NCI-H1048 (cell line): ENCODE data around the gene SERPINB11.
"Not testable (repeated sequence)": the region's sequence is repeated elsewhere in the genome, so short reads cannot be mapped to it uniquely, and the experiment has no call there.

ENCODE experiments used
- DNase-seq: peaks from one replicate; lab custom pipeline; 2025; lab: John Stamatoyannopoulos, UW

The SERPINB11 gene

DNA sequence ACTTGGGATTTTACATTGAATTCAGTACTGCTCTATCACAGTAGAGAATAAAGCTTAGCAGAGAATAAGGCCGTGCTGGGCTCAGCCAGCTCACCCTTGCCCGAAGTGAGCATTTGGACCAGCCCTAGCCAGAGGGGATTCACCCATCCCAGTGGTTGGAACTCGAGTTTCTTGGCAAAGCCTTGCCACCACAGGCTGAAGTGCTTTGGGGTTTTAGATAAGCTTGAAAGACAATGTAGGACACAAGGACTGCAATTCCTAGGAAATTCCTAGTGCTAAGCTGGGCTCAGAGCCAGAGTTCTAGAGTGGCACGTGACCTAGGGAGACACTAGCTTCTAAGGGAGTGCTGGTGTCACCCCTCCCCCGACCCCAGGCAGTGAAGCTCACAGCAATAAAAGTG, 28.0 kb downstream of the SERPINB11 start:
- no peak for DNase-seq

DNA sequence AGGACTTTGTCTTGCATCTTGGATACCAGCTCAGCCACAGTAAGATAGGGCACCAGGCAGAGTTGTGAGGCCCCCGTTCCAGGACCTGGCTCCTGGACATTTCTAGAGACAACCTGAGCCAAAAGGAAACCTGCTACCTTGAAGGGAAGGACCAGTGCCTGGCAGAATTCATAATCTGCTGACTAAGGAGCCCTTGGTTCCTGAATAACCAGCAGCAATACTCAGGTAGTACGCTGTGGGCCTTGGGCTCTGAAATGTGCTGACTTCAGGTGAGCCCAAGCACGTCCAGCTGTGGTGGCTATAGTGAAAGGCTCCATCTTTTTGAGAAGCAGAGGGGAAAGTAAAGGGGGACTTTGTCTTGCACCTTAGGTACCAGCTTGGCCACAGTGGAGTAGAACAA, 28.5 kb downstream of the SERPINB11 start:
- DNase-seq, result no peak

DNA sequence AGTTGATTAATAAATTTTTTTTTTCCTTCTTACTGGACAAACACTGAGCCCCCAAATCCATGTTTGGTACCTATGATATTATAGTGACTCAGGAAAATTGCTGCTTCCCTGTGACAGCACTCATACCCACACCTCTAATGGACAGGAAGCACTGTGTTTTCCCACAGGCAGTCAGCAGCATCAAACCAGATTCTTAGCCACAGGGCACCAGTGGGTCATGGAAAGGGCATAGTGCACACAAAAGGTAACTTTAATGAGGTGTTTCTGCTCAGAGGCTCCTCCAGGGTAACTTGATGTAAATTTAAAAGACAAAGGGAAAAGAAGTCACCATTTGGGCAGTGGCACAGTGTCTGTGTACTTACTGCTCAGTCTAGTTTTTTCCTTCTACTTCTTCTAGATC, 34.1 kb downstream of the SERPINB11 start:
- DNase-seq, result no peak

DNA sequence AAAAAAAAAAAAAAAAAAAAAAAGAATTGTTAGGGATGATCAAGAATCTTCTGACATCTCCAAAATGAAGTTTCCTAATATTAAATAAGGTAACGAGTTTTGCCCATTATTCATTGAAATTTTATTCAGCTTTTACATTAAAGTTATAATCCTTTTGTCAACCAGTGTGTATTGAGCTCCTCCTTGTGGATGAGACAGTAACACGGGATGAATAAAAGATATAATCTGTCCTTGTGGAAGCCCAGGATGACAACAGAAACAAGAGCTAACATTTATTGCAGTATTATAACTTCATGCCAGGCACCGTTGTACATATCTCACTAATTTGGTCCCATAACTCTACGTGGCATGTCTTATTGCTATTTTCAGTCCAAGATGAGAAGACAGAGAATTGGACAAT, 39.0 kb downstream of the SERPINB11 start:
- no peak for DNase-seq

DNA sequence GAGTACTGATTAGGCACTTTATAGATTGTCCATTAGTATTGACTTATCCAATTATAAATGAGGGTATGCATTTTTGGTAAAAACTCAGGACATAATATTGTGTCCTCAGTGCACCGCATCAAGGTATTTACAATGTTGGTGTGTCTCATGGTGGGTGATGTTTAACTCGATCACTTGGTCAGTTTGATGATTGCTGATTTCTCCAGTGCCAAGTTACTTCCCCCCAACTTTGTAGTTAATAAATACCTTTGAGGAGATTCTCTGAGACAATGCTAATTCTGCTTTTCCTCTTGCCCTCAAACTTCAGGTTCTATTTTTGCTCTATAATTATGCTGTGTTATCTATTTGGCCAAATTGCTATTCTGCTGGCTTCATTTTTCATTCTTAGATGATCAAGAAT, 44.2 kb downstream of the SERPINB11 start:
- no peak for DNase-seq

DNA sequence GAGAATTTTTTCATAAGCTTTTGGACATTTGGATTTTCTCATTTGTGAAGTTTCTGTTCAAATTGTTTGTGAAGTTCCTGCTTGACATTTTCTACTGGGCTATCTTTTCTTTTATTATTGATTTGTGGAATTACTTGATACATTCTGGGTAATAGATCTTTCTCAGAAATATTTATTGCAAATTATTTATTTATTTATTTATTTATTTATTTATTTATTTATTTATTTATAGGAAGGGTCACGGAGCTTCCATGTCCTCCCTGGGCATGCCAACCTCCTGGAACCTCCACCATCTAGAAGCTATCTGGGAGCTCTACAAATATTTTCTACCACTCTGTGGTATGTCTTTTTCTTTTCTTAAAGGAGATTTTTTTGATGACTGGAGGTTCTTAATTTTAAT, 46.7 kb downstream of the SERPINB11 start:
- DNase-seq, result no peak

DNA sequence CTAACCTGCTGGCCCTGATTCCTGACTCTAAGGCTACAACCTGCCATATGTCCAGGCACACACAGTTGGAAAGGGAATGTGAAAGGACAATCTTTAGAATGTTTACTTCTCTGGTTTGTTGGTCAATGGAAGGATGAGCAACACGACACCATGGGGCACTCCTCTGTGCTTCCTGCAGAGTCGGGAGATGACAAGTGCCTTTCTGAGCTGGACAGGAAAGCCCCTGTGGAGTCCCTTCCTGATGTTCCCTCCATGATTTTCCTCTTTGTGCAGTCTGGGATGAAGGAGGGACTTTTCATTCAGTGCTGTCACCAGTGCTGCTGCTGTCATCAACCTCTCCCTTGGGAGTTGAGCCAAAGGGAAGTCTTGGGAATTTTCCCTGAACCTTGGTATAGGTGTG, 49.9 kb downstream of the SERPINB11 start:
- DNase-seq, result no peak

DNA sequence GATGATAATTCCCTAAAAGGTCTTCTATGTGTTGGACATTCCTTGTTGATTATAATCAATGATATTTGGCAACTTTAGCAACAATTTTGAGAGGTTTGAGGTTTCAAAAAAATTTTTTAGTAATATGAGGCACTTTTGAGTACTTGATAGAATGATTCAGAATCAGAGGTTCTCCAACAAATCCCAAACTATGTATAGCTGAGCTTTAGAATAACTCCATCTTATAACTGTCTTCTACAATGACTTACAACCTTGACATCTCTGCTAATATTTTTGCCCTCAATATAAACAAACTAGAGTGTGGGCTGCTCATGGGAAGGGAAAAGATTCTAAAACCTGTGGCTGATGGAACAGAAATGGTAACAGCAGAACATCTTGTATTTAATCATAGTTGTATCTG, 50.9 kb downstream of the SERPINB11 start:
- no peak for DNase-seq

DNA sequence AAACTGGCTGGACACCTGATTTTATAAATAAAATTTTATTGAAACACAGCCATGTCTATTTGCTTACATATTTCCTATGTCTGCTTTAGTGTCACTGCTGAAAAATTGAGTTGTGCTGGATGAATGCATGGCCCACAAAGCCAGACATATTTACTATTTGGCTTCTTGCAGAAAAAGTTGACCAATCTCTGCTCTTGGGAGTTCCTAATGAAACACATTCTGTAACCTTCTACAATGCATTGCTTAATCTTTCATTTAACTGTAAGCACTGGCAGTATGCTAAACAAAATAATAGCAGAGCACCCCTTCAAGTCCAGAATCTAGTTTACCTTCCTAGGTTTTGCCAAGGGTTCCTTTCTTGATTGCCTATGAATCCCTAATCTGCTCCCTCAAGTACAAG, 54.8 kb downstream of the SERPINB11 start:
- DNase-seq, result no peak

DNA sequence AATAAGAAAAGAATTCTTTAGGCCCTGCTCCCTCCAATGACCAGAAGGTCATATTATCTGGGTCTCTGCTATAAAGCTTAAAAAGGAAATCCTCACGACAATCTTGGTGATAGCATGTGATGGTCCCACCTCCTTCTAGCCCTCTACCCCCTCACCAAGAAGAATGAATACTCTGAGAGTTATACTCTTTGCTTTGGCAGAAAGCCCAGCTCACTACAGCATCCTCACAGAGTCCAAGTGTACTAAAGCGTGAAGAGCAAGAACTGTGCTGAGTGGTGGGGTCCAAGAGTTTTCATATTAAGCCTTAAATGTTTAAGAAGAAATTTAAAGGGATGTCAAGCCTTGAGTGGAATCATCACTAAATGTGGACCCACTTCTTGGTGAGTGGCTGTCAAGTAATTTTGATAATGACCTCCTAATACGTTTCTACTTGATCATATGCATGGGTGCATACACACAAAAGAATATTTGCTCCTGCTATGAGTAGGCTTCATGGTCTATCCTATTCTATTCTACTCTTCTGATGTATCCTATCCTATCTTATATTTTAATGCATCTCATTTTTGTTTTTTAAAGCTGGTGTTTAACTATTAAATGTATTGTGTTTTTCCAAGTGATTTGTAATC, 56.0 kb downstream of the SERPINB11 start:
- no peak for DNase-seq

DNA sequence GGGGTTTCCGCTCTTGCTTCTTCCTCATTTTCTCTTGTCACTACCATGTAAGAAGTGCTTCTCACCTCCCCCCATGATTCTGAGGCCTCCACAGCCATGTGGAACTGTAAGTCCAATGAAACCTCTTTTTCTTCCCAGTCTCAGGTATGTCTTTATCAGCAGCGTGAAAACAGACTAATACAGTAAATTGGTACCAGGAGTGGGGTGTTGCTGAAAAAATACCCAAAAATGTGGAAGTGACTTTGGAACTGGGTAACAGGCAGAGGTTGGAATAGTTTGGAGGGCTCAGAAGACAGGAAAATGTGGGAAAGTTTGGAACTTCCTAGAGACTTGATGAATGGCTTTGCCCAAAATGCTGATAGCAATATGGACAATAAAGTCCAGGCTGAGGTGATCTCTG, 57.0 kb downstream of the SERPINB11 start:
- not testable (repeated sequence) for DNase-seq

DNA sequence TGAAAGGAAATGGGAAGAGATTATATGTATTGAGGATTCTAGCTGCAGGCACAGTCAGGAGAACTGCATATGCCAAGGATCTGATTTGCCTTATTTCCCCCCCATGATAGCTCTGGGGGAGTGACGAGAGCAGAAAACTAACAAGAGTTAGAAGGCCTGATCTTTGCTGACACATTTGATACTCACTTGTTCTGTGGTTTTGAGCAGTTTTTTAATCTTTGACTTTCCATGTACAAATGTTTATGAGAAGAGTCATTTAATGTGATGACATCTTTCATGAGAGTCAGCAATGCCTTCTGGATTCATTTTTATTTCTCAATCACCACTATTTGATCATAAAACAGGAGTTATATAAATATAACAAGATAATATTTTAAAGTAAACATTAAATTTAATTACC, 59.8 kb downstream of the SERPINB11 start:
- no peak for DNase-seq

DNA sequence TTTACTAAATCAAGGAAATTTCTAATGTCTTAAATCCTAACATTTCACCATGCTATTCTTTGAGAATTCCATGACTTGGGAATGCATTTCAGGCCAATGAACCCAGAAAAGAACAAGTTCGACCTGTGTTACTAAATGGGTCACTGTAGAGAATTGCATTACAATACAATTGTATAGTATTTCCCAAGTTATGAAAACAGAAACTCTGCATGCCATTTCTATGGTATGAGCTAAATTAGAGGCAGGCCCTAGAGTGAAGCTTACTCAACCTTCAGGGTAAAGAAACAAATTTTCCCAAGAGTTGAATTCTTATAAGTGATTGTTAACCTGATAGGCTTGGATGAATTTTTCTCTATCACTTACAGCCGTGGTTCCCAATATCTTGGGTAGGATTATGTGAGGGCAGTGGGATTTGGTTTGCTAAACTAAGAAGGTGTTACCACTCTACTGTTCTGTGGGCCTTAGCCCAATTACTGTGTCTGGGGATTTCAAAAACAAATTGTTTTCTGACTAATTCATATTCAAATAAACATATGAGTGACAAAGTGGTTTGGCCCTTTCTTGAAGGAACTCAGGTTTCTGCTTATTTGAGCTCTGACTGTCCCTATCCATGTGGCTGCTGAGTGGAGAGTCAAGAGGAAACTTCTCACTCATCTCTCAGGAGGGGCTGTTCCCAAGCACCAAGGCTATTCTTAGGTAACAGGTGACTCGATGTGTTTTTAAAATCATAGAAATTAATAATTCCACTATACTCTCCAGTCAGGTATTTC, 61.3 kb downstream of the SERPINB11 start:
- DNase-seq, result no peak

DNA sequence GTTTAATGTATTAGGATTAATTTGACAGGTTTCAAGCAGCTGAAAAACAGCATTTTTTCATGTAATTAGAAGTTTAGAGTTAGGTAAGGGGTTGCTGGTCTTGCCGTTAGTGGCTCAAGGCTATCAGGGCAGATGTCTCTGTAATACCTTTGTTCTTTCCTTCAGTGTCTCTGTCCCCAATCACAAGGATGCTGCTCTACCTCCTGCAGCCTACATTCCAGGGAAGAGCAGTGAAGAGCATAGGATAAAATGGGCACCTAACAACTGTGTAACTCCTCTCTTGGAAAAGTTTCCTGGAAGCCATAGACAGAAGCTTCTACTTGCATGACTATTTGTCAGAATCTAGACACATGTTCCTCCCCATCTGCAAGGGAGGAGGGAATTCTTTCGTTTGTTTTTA, 63.1 kb downstream of the SERPINB11 start:
- DNase-seq, result no peak
